ENCODE data around the gene ZNF783. TPM values are rescaled to one million over a fixed set of nuclear protein-coding genes. Genes with fewer than 3 reads are reported as not detected.

ZNF783 gene
- total RNA-seq (6.5 and 7.9 TPM in 2 replicates), polyA plus RNA-seq (7.8 and 8.6 TPM in 2 replicates)

DNA sequence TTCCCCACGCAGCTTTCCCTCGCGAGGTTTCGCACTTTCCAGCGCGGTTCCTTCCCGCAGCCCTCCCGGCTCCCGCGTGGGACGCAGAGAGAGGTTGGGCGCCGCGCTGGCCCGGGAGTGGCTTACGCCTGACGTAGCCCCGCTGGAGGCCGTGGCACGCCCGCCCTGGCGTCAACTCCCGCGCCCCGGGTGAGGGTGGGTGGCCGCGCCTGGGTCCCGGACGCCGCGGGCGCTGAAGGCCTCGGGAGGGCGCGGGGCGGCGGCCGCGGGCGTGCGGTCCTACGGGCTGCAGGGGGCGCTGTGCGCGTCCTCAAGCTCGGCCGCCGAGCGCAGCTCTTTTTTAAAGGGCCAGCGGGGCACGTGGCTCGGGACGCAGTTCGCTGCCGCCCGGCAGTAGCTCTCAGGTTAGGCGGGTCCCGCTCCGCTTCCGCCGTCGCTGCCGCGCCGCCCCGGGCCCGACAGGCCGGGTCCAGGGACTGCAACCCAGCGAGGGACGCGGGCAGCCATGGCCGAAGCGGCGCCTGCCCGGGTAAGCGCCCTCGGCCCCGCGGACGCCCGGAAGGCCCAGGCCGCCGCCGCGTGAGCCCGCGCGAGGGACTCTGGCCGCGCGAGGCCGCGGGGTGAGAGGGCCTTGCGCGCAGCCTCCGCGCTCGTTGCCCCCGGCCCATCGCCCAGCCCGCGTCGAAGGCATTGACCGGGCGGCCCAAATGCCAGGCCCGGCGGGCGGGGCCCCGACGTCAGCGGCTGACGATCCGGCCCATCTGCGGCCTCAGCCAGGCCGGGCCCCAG, at the start of gene ZNF783:
TSS of gene ZNF783 (plus strand) at position 368 of the 789 bp plus-strand sequence. CDS start at position 506, 138 bp downstream.
- TF ChIP-seq EZH2phosphoT487 (IDR thresholded peaks at IDR 0.05; ENCODE audit: low read depth, severe bottlenecking, unreplicated experiment): no peak
- TF ChIP-seq, protein P1, sequence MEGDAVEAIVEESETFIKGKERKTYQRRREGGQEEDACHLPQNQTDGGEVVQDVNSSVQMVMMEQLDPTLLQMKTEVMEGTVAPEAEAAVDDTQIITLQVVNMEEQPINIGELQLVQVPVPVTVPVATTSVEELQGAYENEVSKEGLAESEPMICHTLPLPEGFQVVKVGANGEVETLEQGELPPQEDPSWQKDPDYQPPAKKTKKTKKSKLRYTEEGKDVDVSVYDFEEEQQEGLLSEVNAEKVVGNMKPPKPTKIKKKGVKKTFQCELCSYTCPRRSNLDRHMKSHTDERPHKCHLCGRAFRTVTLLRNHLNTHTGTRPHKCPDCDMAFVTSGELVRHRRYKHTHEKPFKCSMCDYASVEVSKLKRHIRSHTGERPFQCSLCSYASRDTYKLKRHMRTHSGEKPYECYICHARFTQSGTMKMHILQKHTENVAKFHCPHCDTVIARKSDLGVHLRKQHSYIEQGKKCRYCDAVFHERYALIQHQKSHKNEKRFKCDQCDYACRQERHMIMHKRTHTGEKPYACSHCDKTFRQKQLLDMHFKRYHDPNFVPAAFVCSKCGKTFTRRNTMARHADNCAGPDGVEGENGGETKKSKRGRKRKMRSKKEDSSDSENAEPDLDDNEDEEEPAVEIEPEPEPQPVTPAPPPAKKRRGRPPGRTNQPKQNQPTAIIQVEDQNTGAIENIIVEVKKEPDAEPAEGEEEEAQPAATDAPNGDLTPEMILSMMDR (IDR thresholded peaks at IDR 0.05; ENCODE audit: poor library complexity): peak; percentile 66
- Histone ChIP-seq H2AFZ (peak within 1 kb of the TSS; percentile 54), H3K27ac (peak within 1 kb of the TSS; percentile 87), H3K27me3 (no peaks in the 10 kb centered on the region), H3K4me2 (peak within 1 kb of the TSS; percentile 87), H3K79me2 (peaks cover 17% of the 10 kb centered on the region), H3K4me3 (peak within 1 kb of the TSS; percentile 78), H4K20me1 (ENCODE audit: insufficient read depth, poor library complexity, severe bottlenecking) (no peaks in the 10 kb centered on the region), H3K9me3 (ENCODE audit: low read depth) (no peaks in the 10 kb centered on the region), H3K36me3 (replicated peaks; ENCODE audit: insufficient read depth, low read depth) (no peaks in the 10 kb centered on the region), H3K9me2 (replicated peaks; ENCODE audit: insufficient read depth) (no peaks in the 10 kb centered on the region), H3K4me1 (ENCODE audit: insufficient read depth) (peaks cover 8% of the 10 kb centered on the region)
- 2% methylated on average over 72 of the region's 115 CpGs for WGBS (ENCODE audit: low lambda C conversion rate, missing lambda C conversion rate)
- DNase-seq (ENCODE audit: low spot score): peak; percentile 95

DNA sequence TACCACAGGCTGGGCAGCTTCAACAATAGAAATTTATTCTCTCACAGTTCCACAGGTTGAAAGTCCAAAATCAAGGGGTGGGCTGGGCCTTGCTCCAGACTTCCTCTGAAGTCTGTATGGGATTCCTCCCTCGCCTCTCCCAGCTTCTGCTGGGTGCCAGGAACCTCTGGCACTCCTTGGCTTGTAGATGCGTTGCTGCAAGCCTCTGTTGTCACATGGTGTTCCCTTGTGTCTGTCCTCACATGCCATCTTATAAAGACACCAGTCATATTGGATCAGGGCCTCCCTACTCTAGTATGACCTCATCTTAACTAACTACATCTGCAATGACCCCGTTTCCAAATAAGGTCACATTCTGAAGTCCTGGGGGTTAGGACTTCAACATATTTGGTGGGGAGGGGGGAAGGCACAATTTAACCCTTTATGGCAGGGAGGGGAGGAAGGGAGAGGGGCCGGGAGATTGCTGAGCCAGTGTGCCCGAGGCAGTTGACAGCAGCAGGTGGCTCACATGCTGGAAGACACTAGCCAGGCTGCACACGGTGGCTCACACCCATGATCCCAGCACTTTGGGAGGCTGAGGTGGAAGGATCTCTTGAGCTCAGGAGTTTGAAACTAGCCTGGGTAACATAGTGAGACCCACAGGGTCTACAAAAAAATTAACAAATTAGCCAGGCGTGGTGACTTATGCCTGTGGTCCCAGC, 47.8 kb upstream of the ZNF783 start:
- WGBS (ENCODE audit: low lambda C conversion rate, missing lambda C conversion rate): over 99% methylated on average over 7 of the region's 7 CpGs
- Histone ChIP-seq H3K9me2 (replicated peaks; ENCODE audit: insufficient read depth) (no peaks in the 10 kb centered on the region), H2AFZ (no peak overlapping the region), H4K20me1 (ENCODE audit: insufficient read depth, poor library complexity, severe bottlenecking) (no peaks in the 10 kb centered on the region), H3K4me2 (no peak overlapping the region), H3K36me3 (replicated peaks; ENCODE audit: insufficient read depth, low read depth) (no peaks in the 10 kb centered on the region), H3K4me3 (no peak overlapping the region), H3K27ac (no peak overlapping the region), H3K79me2 (no peaks in the 10 kb centered on the region), H3K9me3 (ENCODE audit: low read depth) (no peaks in the 10 kb centered on the region), H3K27me3 (no peaks in the 10 kb centered on the region), H3K4me1 (ENCODE audit: insufficient read depth) (no peaks in the 10 kb centered on the region)
- TF ChIP-seq EZH2phosphoT487 (IDR thresholded peaks at IDR 0.05; ENCODE audit: low read depth, severe bottlenecking, unreplicated experiment): no peak
- DNase-seq (ENCODE audit: low spot score): no peak

DNA sequence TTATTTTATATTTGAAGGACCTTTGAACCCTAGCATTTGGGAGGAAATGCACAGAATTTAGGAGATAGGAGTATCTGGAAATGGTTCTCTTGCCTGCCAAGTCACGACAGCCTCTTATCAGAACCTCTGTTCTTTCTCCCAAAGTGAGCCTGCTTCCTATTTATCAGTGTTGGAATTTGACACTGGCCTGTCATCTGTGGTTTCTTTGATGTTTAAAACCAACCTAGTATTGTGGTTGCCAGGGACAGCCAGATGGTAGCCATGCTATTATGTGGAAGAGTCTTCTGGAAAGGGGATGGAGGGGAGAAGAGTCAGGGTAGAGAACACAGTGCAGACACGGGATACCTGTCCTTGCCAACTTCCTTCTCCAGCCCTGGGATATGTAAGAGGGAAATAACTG, 45.6 kb upstream of the ZNF783 start:
- no peaks in the 10 kb centered on the region for H3K4me1 ChIP-seq (ENCODE audit: insufficient read depth)
- WGBS (ENCODE audit: low lambda C conversion rate, missing lambda C conversion rate): 46% methylated on average over 2 of the region's 2 CpGs
- H3K36me3 ChIP-seq (replicated peaks; ENCODE audit: insufficient read depth, low read depth): no peaks in the 10 kb centered on the region

More for the DNA sequence above, 45.6 kb upstream of the ZNF783 start:
- Histone ChIP-seq H3K9me3 (ENCODE audit: low read depth) (no peaks in the 10 kb centered on the region), H3K4me3 (no peak overlapping the region), H3K79me2 (no peaks in the 10 kb centered on the region), H3K9me2 (replicated peaks; ENCODE audit: insufficient read depth) (no peaks in the 10 kb centered on the region), H3K4me2 (no peak overlapping the region), H2AFZ (no peak overlapping the region), H3K27ac (no peak overlapping the region), H4K20me1 (ENCODE audit: insufficient read depth, poor library complexity, severe bottlenecking) (no peaks in the 10 kb centered on the region), H3K27me3 (no peaks in the 10 kb centered on the region)
- TF ChIP-seq EZH2 (IDR thresholded peaks at IDR 0.05; ENCODE audit: borderline replicate concordance) (no peak), EZH2phosphoT487 (IDR thresholded peaks at IDR 0.05; ENCODE audit: low read depth, severe bottlenecking, unreplicated experiment) (no peak)
- TF ChIP-seq, protein P1 (IDR thresholded peaks at IDR 0.05; ENCODE audit: poor library complexity): no peak
- DNase-seq (ENCODE audit: low spot score): no peak

Measured in hepatocyte (in vitro differentiated cells).